ENCODE measurements around the gene SLC30A3. TPM values are rescaled to one million over a fixed set of nuclear protein-coding genes. Genes with fewer than 3 reads are reported as not detected.

Gene SLC30A3
- total and polyA plus RNA-seq, 2 donors (not counting 1 experiment from before 2014, with no cell fraction given) = under 0.01 to 0.12 TPM

GRCh38 chr2:27258051-27258450, 4.8 kb downstream of the SLC30A3 start:
- Histone ChIP-seq H3K4me3 (replicated peaks in 1 of 4; ENCODE audit: control extremely low read depth in 1 of 4, insufficient read depth in 1 of 4, low read depth in 3 of 4, low read length in 4 of 4) (no peak overlapping the region), H3K4me2 (ENCODE audit: extremely low read depth, insufficient read depth, low read length) (no peak overlapping the region), H3K9ac (ENCODE audit: insufficient read depth, low read length) (no peak overlapping the region), H3K4me1 (ENCODE audit: control insufficient read depth, extremely low read depth, insufficient read depth, low read length) (peaks cover 14% of the 10 kb centered on the region), H4K20me1 (ENCODE audit: control insufficient read depth, extremely low read depth, insufficient read depth, low read length) (no peaks in the 10 kb centered on the region), H3K27ac (ENCODE audit: insufficient read depth, low read length) (no peak overlapping the region), H3K36me3 (ENCODE audit: control insufficient read depth, insufficient read depth, low read length) (no peaks in the 10 kb centered on the region), H3K27me3 (ENCODE audit: control insufficient read depth, insufficient read depth, low read length) (peaks cover 35% of the 10 kb centered on the region), H2AFZ (ENCODE audit: low read length) (no peak overlapping the region), H3K9me3 (ENCODE audit: control insufficient read depth, insufficient read depth, low read depth, low read length) (no peaks in the 10 kb centered on the region), H3K79me2 (ENCODE audit: control insufficient read depth, insufficient read depth, low read length) (no peaks in the 10 kb centered on the region)
- no peak for DNase-seq (ENCODE audit: low read depth in 2 of 2)
- TF ChIP-seq EZH2 (IDR thresholded peaks at IDR 0.05; ENCODE audit: low read length, missing control alignments) (no peak), CTCF (conservative IDR thresholded peaks at IDR 0.05 in 1 of 2, IDR thresholded peaks at IDR 0.05 in 1 of 2; ENCODE audit: low read depth in 1 of 2, low read length in 2 of 2) (no peak)

GRCh38 chr2:27256855-27257454, 5.9 kb downstream of the SLC30A3 start:
- H3K4me1 ChIP-seq (ENCODE audit: control insufficient read depth, extremely low read depth, insufficient read depth, low read length) = peaks cover 14% of the 10 kb centered on the region
- no peak for TF ChIP-seq EZH2 (IDR thresholded peaks at IDR 0.05; ENCODE audit: low read length, missing control alignments)
- TF ChIP-seq CTCF (conservative IDR thresholded peaks at IDR 0.05 in 1 of 2, IDR thresholded peaks at IDR 0.05 in 1 of 2; ENCODE audit: low read depth in 1 of 2, low read length in 2 of 2) = no peak
- H3K36me3 ChIP-seq (ENCODE audit: control insufficient read depth, insufficient read depth, low read length) = no peaks in the 10 kb centered on the region
- H4K20me1 ChIP-seq (ENCODE audit: control insufficient read depth, extremely low read depth, insufficient read depth, low read length) = no peaks in the 10 kb centered on the region
- H3K27ac ChIP-seq (ENCODE audit: insufficient read depth, low read length) = no peak overlapping the region
- H3K9ac ChIP-seq (ENCODE audit: insufficient read depth, low read length) = no peak overlapping the region
- H3K27me3 ChIP-seq (ENCODE audit: control insufficient read depth, insufficient read depth, low read length) = peaks cover 26% of the 10 kb centered on the region
- H3K9me3 ChIP-seq (ENCODE audit: control insufficient read depth, insufficient read depth, low read depth, low read length) = no peaks in the 10 kb centered on the region
- H3K4me2 ChIP-seq (ENCODE audit: extremely low read depth, insufficient read depth, low read length) = no peak overlapping the region
- H3K4me3 ChIP-seq (replicated peaks in 1 of 4; ENCODE audit: control extremely low read depth in 1 of 4, insufficient read depth in 1 of 4, low read depth in 3 of 4, low read length in 4 of 4) = no peak overlapping the region
- no peak overlapping the region for H2AFZ ChIP-seq (ENCODE audit: low read length)
- H3K79me2 ChIP-seq (ENCODE audit: control insufficient read depth, insufficient read depth, low read length) = no peaks in the 10 kb centered on the region
- DNase-seq (ENCODE audit: low read depth in 2 of 2) = no peak

- Histone ChIP-seq H3K4me3 (replicated peaks in 1 of 4; ENCODE audit: control extremely low read depth in 1 of 4, insufficient read depth in 1 of 4, low read depth in 3 of 4, low read length in 4 of 4) (no peak overlapping the region), H3K9ac (ENCODE audit: insufficient read depth, low read length) (no peak overlapping the region), H3K36me3 (ENCODE audit: control insufficient read depth, insufficient read depth, low read length) (no peaks in the 10 kb centered on the region), H3K4me1 (ENCODE audit: control insufficient read depth, extremely low read depth, insufficient read depth, low read length) (peaks cover 14% of the 10 kb centered on the region), H3K27ac (ENCODE audit: insufficient read depth, low read length) (no peak overlapping the region), H3K4me2 (ENCODE audit: extremely low read depth, insufficient read depth, low read length) (peak overlapping the region; percentile 65), H4K20me1 (ENCODE audit: control insufficient read depth, extremely low read depth, insufficient read depth, low read length) (no peaks in the 10 kb centered on the region), H3K79me2 (ENCODE audit: control insufficient read depth, insufficient read depth, low read length) (no peaks in the 10 kb centered on the region), H2AFZ (ENCODE audit: low read length) (no peak overlapping the region), H3K9me3 (ENCODE audit: control insufficient read depth, insufficient read depth, low read depth, low read length) (no peaks in the 10 kb centered on the region), H3K27me3 (ENCODE audit: control insufficient read depth, insufficient read depth, low read length) (peaks cover 14% of the 10 kb centered on the region)
- peak; percentile 35 to 74 for DNase-seq (ENCODE audit: low read depth in 2 of 2)
- TF ChIP-seq EZH2 (IDR thresholded peaks at IDR 0.05; ENCODE audit: low read length, missing control alignments) = no peak
- no peak for TF ChIP-seq CTCF (conservative IDR thresholded peaks at IDR 0.05 in 1 of 2, IDR thresholded peaks at IDR 0.05 in 1 of 2; ENCODE audit: low read depth in 1 of 2, low read length in 2 of 2)
Observed at GRCh38 chr2:27255660-27256059, 7.2 kb downstream of the SLC30A3 start.

All from fibroblast of lung (primary cell).